Liver (tissue), 9 donors: ENCODE results near the gene SETD3. TPM values are rescaled to one million over a fixed set of nuclear protein-coding genes. Genes with fewer than 3 reads are reported as not detected.

Experiments
- DNase-seq: peaks from one replicate; pipeline ENCODE4 v3.0.0-alpha.2; 2017; ENCODE audit warnings: low spot score
- H3K27ac ChIP-seq, 2 donors: one replicate each; pipeline ENCODE4 v1.7.0; 2013; ENCODE audit warnings: inconsistent platforms in 2 of 2, low read length in 2 of 2, control low read depth in 1 of 2, low read depth in 1 of 2, mild to moderate bottlenecking in 1 of 2
- H3K27me3 ChIP-seq, 4 donors: one replicate each; pipeline versions ENCODE4 v1.6.1 to v1.7.0; 2013; ENCODE audit warnings: low read length in 3 of 4, inconsistent platforms in 1 of 4, mild to moderate bottlenecking in 1 of 4, moderate library complexity in 1 of 4; ENCODE audit not compliant: control insufficient read depth in 4 of 4, insufficient read depth in 4 of 4
- H3K36me3 ChIP-seq, 4 donors: one replicate each; pipeline versions ENCODE4 v1.6.1 to v1.7.0; 2013; ENCODE audit warnings: low read length in 3 of 4, mild to moderate bottlenecking in 3 of 4, low read depth in 1 of 4, moderate library complexity in 1 of 4; ENCODE audit not compliant: control insufficient read depth in 4 of 4, insufficient read depth in 3 of 4
- H3K4me1 ChIP-seq, 4 donors: one replicate each; pipeline versions ENCODE4 v1.6.1 to v1.7.0; 2013; ENCODE audit warnings: low read length in 3 of 4, mild to moderate bottlenecking in 3 of 4, moderate library complexity in 1 of 4; ENCODE audit not compliant: control insufficient read depth in 4 of 4, insufficient read depth in 4 of 4
- H3K4me3 ChIP-seq, 3 donors: one replicate each; pipeline versions ENCODE4 v1.6.1 to v1.7.0; 2013; ENCODE audit warnings: low read length in 3 of 3, control low read depth in 1 of 3, low read depth in 1 of 3, mild to moderate bottlenecking in 1 of 3
- H3K9ac ChIP-seq, 2 donors: one replicate each; pipeline ENCODE4 v1.7.0; 2013; ENCODE audit warnings: low read length in 2 of 2, mild to moderate bottlenecking in 2 of 2, moderate library complexity in 2 of 2, control low read depth in 1 of 2, low read depth in 1 of 2
- H3K9me3 ChIP-seq, 4 donors: one replicate each; pipeline versions ENCODE4 v1.6.1 to v1.7.0; 2013; ENCODE audit warnings: low read length in 3 of 4; ENCODE audit not compliant: control insufficient read depth in 4 of 4
- CTCF ChIP-seq: fragments of 150-350 bp; IDR thresholded peaks from 2 replicates; pipeline ENCODE4 v1.5.1; 2017; ENCODE audit warnings: improper control_type of control experiment, low read depth, low read length; ENCODE audit not compliant: missing input control
- GABPA ChIP-seq, 2 donors: IDR thresholded peaks in 1 of 2; conservative IDR thresholded peaks in 1 of 2; 2 replicates each; pipeline ENCODE4 v1.6.1; 2016; ENCODE audit warnings: antibody characterized with exemption in 2 of 2, mild to moderate bottlenecking in 1 of 2, moderate library complexity in 1 of 2
- HNF4A ChIP-seq, 2 donors: conservative IDR thresholded peaks; 2 replicates each; pipeline ENCODE4 v1.6.1; 2016; ENCODE audit warnings: antibody characterized with exemption in 2 of 2, mild to moderate bottlenecking in 2 of 2
- JUND ChIP-seq, 2 donors: IDR thresholded peaks; 2 replicates each; pipeline ENCODE4 v1.6.1; 2016; ENCODE audit warnings: antibody characterized with exemption in 2 of 2
- MAX ChIP-seq: IDR thresholded peaks from 2 replicates; pipeline ENCODE4 v1.6.1; 2016; ENCODE audit warnings: antibody characterized with exemption
- NR2F2 ChIP-seq: IDR thresholded peaks from 2 replicates; pipeline ENCODE4 v1.6.1; 2016; ENCODE audit warnings: antibody characterized with exemption
- RAD21 ChIP-seq, 2 donors: IDR thresholded peaks; 2 replicates each; pipeline ENCODE4 v1.6.1; 2016; ENCODE audit warnings: antibody characterized with exemption in 2 of 2, mild to moderate bottlenecking in 2 of 2
- REST ChIP-seq: IDR thresholded peaks from 2 replicates; pipeline ENCODE4 v1.6.1; 2016; ENCODE audit warnings: antibody characterized with exemption, mild to moderate bottlenecking
- RXRA ChIP-seq, 2 donors: IDR thresholded peaks; 2 replicates each; pipeline ENCODE4 v1.6.1; 2017 to 2018; ENCODE audit warnings: antibody characterized with exemption in 2 of 2, mild to moderate bottlenecking in 1 of 2
- SP1 ChIP-seq: IDR thresholded peaks from 2 replicates; pipeline ENCODE4 v1.6.1; 2018; ENCODE audit warnings: antibody characterized with exemption, mild to moderate bottlenecking
- TAF1 ChIP-seq: conservative IDR thresholded peaks from 2 replicates; pipeline ENCODE4 v1.6.1; 2016; ENCODE audit warnings: antibody characterized with exemption, mild to moderate bottlenecking
- ZBTB33 ChIP-seq: IDR thresholded peaks from 2 replicates; pipeline ENCODE4 v1.6.1; 2016; ENCODE audit warnings: antibody characterized with exemption
- WGBS: extraction: QIAGEN DNeasy Blood & Tissue Kit; methylation state at CpG from one replicate; pipeline ENCODE4 v1.1.7; 2013; 5-methylcytosine and 5-hydroxymethylcytosine counted together
- polyA plus RNA-seq, 2 donors: library from polyadenylated mRNA; stranded (reverse) in 1 of 2; unstranded in 1 of 2; fragments of 200-250 nt in 1 of 2; fragments of >200 nt in 1 of 2; fragmentation: Nextera tagmentation in 1 of 2; extraction: Ambion mirVana in 1 of 2; gene quantifications; one replicate each; pipeline versions ENCODE4 v1.2.1 to v1.2.3, GENCODE V29; 2013 to 2015
- total RNA-seq, 2 donors: library from RNA; depleted of rRNA; stranded (reverse); fragments of >200 nt; gene quantifications; one replicate each; pipeline ENCODE4 v1.2.3, GENCODE V29; 2014
- donor health status: healthy.
- donor health status: healthy.
- donor health status: healthy.
- donor health status: healthy.
- donor health status: healthy.

The SETD3 gene
- total and polyA plus RNA-seq, 4 donors, result 18.7 to 39.7 (median 19.4) TPM

GRCh38 chr14:99463974-99464373 is 16.7 kb downstream of the SETD3 start (continued):
- TF ChIP-seq CTCF (no peak), MAX (no peak), ZBTB33 (no peak), GABPA (IDR thresholded peaks at IDR 0.05 in 1 of 2, conservative IDR thresholded peaks at IDR 0.05 in 1 of 2) (no peak), RXRA (IDR thresholded peaks at IDR 0.05) (no peak), NR2F2 (no peak), TAF1 (no peak), HNF4A (conservative IDR thresholded peaks at IDR 0.05) (no peak), SP1 (no peak), RAD21 (IDR thresholded peaks at IDR 0.05) (no peak)

- WGBS, result 62% methylated on average over 6 of the region's 6 CpGs
- TF ChIP-seq JUND (IDR thresholded peaks at IDR 0.05) (no peak), RXRA (IDR thresholded peaks at IDR 0.05) (no peak), NR2F2 (no peak), REST (no peak)
- no peaks in the 10 kb centered on the region for H3K9me3 ChIP-seq
- peaks cover 11 to 42% (median 26%) of the 10 kb centered on the region in 4 donors for H3K36me3 ChIP-seq
- peaks cover 3 to 8% (median 7%) of the 10 kb centered on the region in 4 donors for H3K4me1 ChIP-seq
- H3K4me3 ChIP-seq, result no peak overlapping the region
- H3K27ac ChIP-seq, result no peak overlapping the region
- no peak for DNase-seq
- H3K9ac ChIP-seq, result no peak overlapping the region
- no peaks in the 10 kb centered on the region for H3K27me3 ChIP-seq
Observed at GRCh38 chr14:99462210-99462609, 18.4 kb downstream of the SETD3 start.
